ENCODE measurements around the gene POU2F3. TPM values are rescaled to one million over a fixed set of nuclear protein-coding genes. Genes with fewer than 3 reads are reported as not detected.

POU2F3 gene
- total RNA-seq, 1 donor from 2014 or later: not detected

- H3K27ac Mint-ChIP-seq (ENCODE audit: unreplicated experiment): no peak overlapping the region
- H3K4me3 Mint-ChIP-seq (ENCODE audit: unreplicated experiment): no peak overlapping the region
- peaks cover 7% of the 10 kb centered on the region for H3K4me1 Mint-ChIP-seq (ENCODE audit: low read depth)
- TF ChIP-seq CTCF (IDR thresholded peaks at IDR 0.05): no peak
- H3K27me3 Mint-ChIP-seq (ENCODE audit: low read depth): peaks cover 11% of the 10 kb centered on the region
- H3K36me3 Mint-ChIP-seq (ENCODE audit: low read depth): no peaks in the 10 kb centered on the region
- H3K9me3 Mint-ChIP-seq (ENCODE audit: low read depth): no peaks in the 10 kb centered on the region
- DNase-seq (ENCODE audit: low spot score): no peak
Observed at GRCh38 chr11:120284272-120284671, 44.3 kb downstream of the POU2F3 start.

GRCh38 chr11:120285256-120285655 lies 45.3 kb downstream of the POU2F3 start:
- no peak for DNase-seq (ENCODE audit: low spot score)
- H3K27ac Mint-ChIP-seq (ENCODE audit: unreplicated experiment): no peak overlapping the region
- TF ChIP-seq CTCF (IDR thresholded peaks at IDR 0.05): no peak
- H3K4me1 Mint-ChIP-seq (ENCODE audit: low read depth): peaks cover 7% of the 10 kb centered on the region
- peaks cover 17% of the 10 kb centered on the region for H3K27me3 Mint-ChIP-seq (ENCODE audit: low read depth)
- no peak overlapping the region for H3K4me3 Mint-ChIP-seq (ENCODE audit: unreplicated experiment)
- no peaks in the 10 kb centered on the region for H3K36me3 Mint-ChIP-seq (ENCODE audit: low read depth)
- H3K9me3 Mint-ChIP-seq (ENCODE audit: low read depth): no peaks in the 10 kb centered on the region

GRCh38 chr11:120288021-120288420 lies 48.1 kb downstream of the POU2F3 start:
- no peak overlapping the region for H3K4me3 Mint-ChIP-seq (ENCODE audit: unreplicated experiment)
- TF ChIP-seq CTCF (IDR thresholded peaks at IDR 0.05): no peak
- H3K4me1 Mint-ChIP-seq (ENCODE audit: low read depth): no peaks in the 10 kb centered on the region
- H3K27ac Mint-ChIP-seq (ENCODE audit: unreplicated experiment): no peak overlapping the region
- no peaks in the 10 kb centered on the region for H3K36me3 Mint-ChIP-seq (ENCODE audit: low read depth)
- H3K9me3 Mint-ChIP-seq (ENCODE audit: low read depth): no peaks in the 10 kb centered on the region
- DNase-seq (ENCODE audit: low spot score): no peak
- H3K27me3 Mint-ChIP-seq (ENCODE audit: low read depth): peaks cover 19% of the 10 kb centered on the region

- no peak overlapping the region for H3K27ac Mint-ChIP-seq (ENCODE audit: unreplicated experiment)
- no peak overlapping the region for H3K4me3 Mint-ChIP-seq (ENCODE audit: unreplicated experiment)
- DNase-seq (ENCODE audit: low spot score): no peak
- no peaks in the 10 kb centered on the region for H3K9me3 Mint-ChIP-seq (ENCODE audit: low read depth)
- no peaks in the 10 kb centered on the region for H3K36me3 Mint-ChIP-seq (ENCODE audit: low read depth)
- peaks cover 31% of the 10 kb centered on the region for H3K27me3 Mint-ChIP-seq (ENCODE audit: low read depth)
- H3K4me1 Mint-ChIP-seq (ENCODE audit: low read depth): no peaks in the 10 kb centered on the region
- no peak for TF ChIP-seq CTCF (IDR thresholded peaks at IDR 0.05)
Observed at GRCh38 chr11:120289426-120289825, 49.5 kb downstream of the POU2F3 start.

- H3K36me3 Mint-ChIP-seq (ENCODE audit: low read depth): no peaks in the 10 kb centered on the region
- H3K27ac Mint-ChIP-seq (ENCODE audit: unreplicated experiment): no peak overlapping the region
- H3K4me3 Mint-ChIP-seq (ENCODE audit: unreplicated experiment): no peak overlapping the region
- no peak for DNase-seq (ENCODE audit: low spot score)
- no peak for TF ChIP-seq CTCF (IDR thresholded peaks at IDR 0.05)
- no peaks in the 10 kb centered on the region for H3K4me1 Mint-ChIP-seq (ENCODE audit: low read depth)
- no peaks in the 10 kb centered on the region for H3K9me3 Mint-ChIP-seq (ENCODE audit: low read depth)
- H3K27me3 Mint-ChIP-seq (ENCODE audit: low read depth): peaks cover 42% of the 10 kb centered on the region
Observed at GRCh38 chr11:120290956-120291355, 51.0 kb downstream of the POU2F3 start.
